Muscle of leg (tissue), 11 donors: Measurements from ENCODE around the gene LY6G5C. TPM values are rescaled to one million over a fixed set of nuclear protein-coding genes. Genes with fewer than 3 reads are reported as not detected.

Experiments
- DNase-seq: peaks from one replicate; pipeline ENCODE4 v3.0.0; 2013
- H3K27ac ChIP-seq: one replicate; pipeline ENCODE4 v1.5.1; 2013; ENCODE audit warnings: mild to moderate bottlenecking, low read length, control low read depth
- H3K27me3 ChIP-seq: one replicate; pipeline ENCODE4 v1.6.1; 2013; ENCODE audit warnings: low read length; ENCODE audit not compliant: control insufficient read depth, insufficient read depth
- H3K36me3 ChIP-seq: one replicate; pipeline ENCODE4 v1.6.1; 2013; ENCODE audit warnings: low read length; ENCODE audit not compliant: control insufficient read depth, insufficient read depth
- H3K4me1 ChIP-seq: one replicate; pipeline ENCODE4 v1.6.1; 2013; ENCODE audit warnings: low read length; ENCODE audit not compliant: control insufficient read depth, insufficient read depth
- H3K4me3 ChIP-seq: one replicate; pipeline ENCODE4 v1.5.1; 2013; ENCODE audit warnings: low read length, control low read depth
- H3K9me3 ChIP-seq: replicated peaks from 2 replicates; pipeline ENCODE4 v1.6.1; 2013; ENCODE audit warnings: low read depth, low read length; ENCODE audit not compliant: control insufficient read depth
- WGBS: methylation state at CpG from one replicate; pipeline ENCODE4 v1.1.5; 2013; ENCODE audit warnings: missing lambda C conversion rate; ENCODE audit not compliant: insufficient coverage; 5-methylcytosine and 5-hydroxymethylcytosine counted together
- polyA plus RNA-seq, 8 donors: library from polyadenylated mRNA; unstranded; fragments of 120-200 nt; gene quantifications; one replicate each; pipeline versions ENCODE4 v1.2.1 to v1.2.3, GENCODE V29; 2013; ENCODE audit warnings: inconsistent platforms in 1 of 8, low replicate concordance in 1 of 8; ENCODE audit not compliant: insufficient read length in 8 of 8, insufficient read depth in 1 of 8
- total RNA-seq: library from RNA; stranded (reverse); fragments of 120-200 nt; gene quantifications from one replicate; pipeline ENCODE4 v1.2.4, GENCODE V29; 2013

LY6G5C gene
- total and polyA plus RNA-seq, 9 donors: 0.70 to 3.9 (median 2.2) TPM

- Histone ChIP-seq H3K9me3 (no peaks in the 10 kb centered on the region), H3K4me3 (no peak overlapping the region), H3K27me3 (no peaks in the 10 kb centered on the region), H3K4me1 (peaks cover 20% of the 10 kb centered on the region), H3K27ac (no peak overlapping the region), H3K36me3 (peaks cover 45% of the 10 kb centered on the region)
- 85% methylated on average over 23 of the region's 25 CpGs for WGBS
- DNase-seq: no peak
Observed at GRCh38 chr6:31723980-31724691, 43.3 kb upstream of the LY6G5C start.

- Histone ChIP-seq H3K4me1 (peaks cover 13% of the 10 kb centered on the region), H3K27ac (no peak within 1 kb of the TSS), H3K27me3 (no peaks in the 10 kb centered on the region), H3K36me3 (peaks cover 41% of the 10 kb centered on the region), H3K4me3 (no peak within 1 kb of the TSS), H3K9me3 (no peaks in the 10 kb centered on the region)
- no peak for DNase-seq
- 70% methylated on average over 31 of the region's 46 CpGs for WGBS
Observed at GRCh38 chr6:31723245-31723979, 42.5 kb upstream of the LY6G5C start, which contains the start of gene MPIG6B. TSS of gene MPIG6B (plus strand) at chr6:31723373. CDS start at chr6:31723384, 11 bp downstream.

GRCh38 chr6:31722173-31722572, 41.3 kb upstream of the LY6G5C start:
- Histone ChIP-seq H3K36me3 (peaks cover 30% of the 10 kb centered on the region), H3K27me3 (no peaks in the 10 kb centered on the region), H3K27ac (no peak overlapping the region), H3K4me1 (peaks cover 1% of the 10 kb centered on the region), H3K9me3 (no peaks in the 10 kb centered on the region), H3K4me3 (no peak overlapping the region)
- DNase-seq: no peak
- WGBS: 95% methylated on average over 3 of the region's 3 CpGs

GRCh38 chr6:31721351-31722020, 40.6 kb upstream of the LY6G5C start, which contains the start of gene LY6G6C:
TSS of gene LY6G6C (minus strand) at chr6:31721746. CDS start at chr6:31721679, 67 bp downstream.
- Histone ChIP-seq H3K4me1 (no peaks in the 10 kb centered on the region), H3K27me3 (no peaks in the 10 kb centered on the region), H3K36me3 (peaks cover 24% of the 10 kb centered on the region), H3K9me3 (no peaks in the 10 kb centered on the region), H3K27ac (no peak within 1 kb of the TSS), H3K4me3 (no peak within 1 kb of the TSS)
- no peak for DNase-seq
- WGBS: 100% methylated on average over 2 of the region's 4 CpGs

GRCh38 chr6:31720196-31720770, 39.4 kb upstream of the LY6G5C start:
- WGBS: 100% methylated on average over 1 of the region's 5 CpGs
- no peaks in the 10 kb centered on the region for H3K27me3 ChIP-seq
- DNase-seq: no peak
- no peaks in the 10 kb centered on the region for H3K9me3 ChIP-seq
- peaks cover 4% of the 10 kb centered on the region for H3K4me1 ChIP-seq
- H3K36me3 ChIP-seq: peaks cover 12% of the 10 kb centered on the region
- no peak overlapping the region for H3K4me3 ChIP-seq
- H3K27ac ChIP-seq: no peak overlapping the region

- WGBS: 80% methylated on average over 4 of the region's 6 CpGs
- Histone ChIP-seq H3K27ac (no peak overlapping the region), H3K27me3 (no peaks in the 10 kb centered on the region), H3K4me1 (peaks cover 14% of the 10 kb centered on the region), H3K36me3 (peaks cover 2% of the 10 kb centered on the region), H3K4me3 (no peak overlapping the region), H3K9me3 (no peaks in the 10 kb centered on the region)
- DNase-seq: no peak
Observed at GRCh38 chr6:31719001-31719400, 38.1 kb upstream of the LY6G5C start.

- DNase-seq: no peak
- no peak overlapping the region for H3K4me3 ChIP-seq
- no peaks in the 10 kb centered on the region for H3K9me3 ChIP-seq
- H3K27me3 ChIP-seq: no peaks in the 10 kb centered on the region
- no CpG with 5 or more reads among the region's 1 CpG for WGBS
- no peaks in the 10 kb centered on the region for H3K36me3 ChIP-seq
- no peak overlapping the region for H3K27ac ChIP-seq
- H3K4me1 ChIP-seq: peaks cover 18% of the 10 kb centered on the region
Observed at GRCh38 chr6:31718265-31718664, 37.4 kb upstream of the LY6G5C start.

GRCh38 chr6:31717499-31718222, 36.8 kb upstream of the LY6G5C start:
- Histone ChIP-seq H3K36me3 (no peaks in the 10 kb centered on the region), H3K27me3 (no peaks in the 10 kb centered on the region), H3K27ac (no peak overlapping the region), H3K4me1 (peaks cover 18% of the 10 kb centered on the region), H3K9me3 (no peaks in the 10 kb centered on the region), H3K4me3 (no peak overlapping the region)
- no peak for DNase-seq
- WGBS: 52% methylated on average over 4 of the region's 10 CpGs

- Histone ChIP-seq H3K27me3 (no peaks in the 10 kb centered on the region), H3K4me1 (peaks cover 18% of the 10 kb centered on the region), H3K9me3 (no peaks in the 10 kb centered on the region), H3K36me3 (no peaks in the 10 kb centered on the region), H3K27ac (no peak within 1 kb of the TSS), H3K4me3 (no peak within 1 kb of the TSS)
- DNase-seq: peak; percentile 47
- WGBS: 27% methylated on average over 10 of the region's 16 CpGs
Observed at GRCh38 chr6:31715022-31715958, 34.4 kb upstream of the LY6G5C start, which contains the start of gene LY6G6D. TSS of gene LY6G6D (plus strand) at chr6:31715348. CDS start at chr6:31715356, 8 bp downstream.
